HepG2 (cell line): ENCODE measurements around the gene PRKN. TPM values are rescaled to one million over a fixed set of nuclear protein-coding genes. Genes with fewer than 3 reads are reported as not detected.

Source experiments
- ATAC-seq: fragments of 200-7000 bp; cut with Tn5 transposase; 3 replicates; pipeline ENCODE4 v1.9.1; 2020; ENCODE audit warnings: mild to moderate bottlenecking, moderate library complexity
- BruUV-seq: library from RNA; stranded (reverse); fragments of 400-500 nt; replicated peaks from 2 replicates; lab custom pipeline; 2021; lab: Mats Ljungman, UMichigan
- CTCF ChIA-PET: fragments of 300-600 bp; formaldehyde crosslinking; extraction: SDS; loops from one replicate; lab custom pipeline; 2021; ENCODE audit warnings: low total read pairs, inconsistent platforms, low intra/inter-chr PET ratio; lab: Yijun Ruan, JAX
- POLR2A ChIA-PET: fragments of 350-600 bp; sonication (Branson Sonifier 250); formaldehyde crosslinking; loops from one replicate; lab custom pipeline; 2020; ENCODE audit warnings: antibody characterized with exemption, inconsistent platforms; lab: Yijun Ruan, JAX
- DNase-seq: peaks from one replicate; pipeline ENCODE4 v3.0.0-alpha.2; 2015; ENCODE audit warnings: low spot score
- FAIRE-seq: peaks from 3 replicates; lab custom pipeline; 2011; peaks lifted over from hg19 to GRCh38; lab: Jason Lieb, UNC
- H2AFZ ChIP-seq: one replicate; pipeline ENCODE4 v1.6.1; 2011; ENCODE audit warnings: low read length, inconsistent platforms
- H3K27ac ChIP-seq: fragments of 300-600 bp; 3 replicates; pipeline ENCODE4 v1.8.0; 2011; ENCODE audit warnings: mixed run types, mild to moderate bottlenecking, mixed read lengths, low read length, inconsistent platforms; ENCODE audit not compliant: insufficient read depth; ENCODE audit errors: extremely low read length
- H3K27me3 ChIP-seq, 2 experiments: fragments of 200-600 bp in 1 of 2; 2 replicates in 1 of 2; 3 replicates in 1 of 2; pipeline versions ENCODE4 v1.6.0 to v1.8.0; 2011; ENCODE audit warnings: low read length in 2 of 2, mild to moderate bottlenecking in 2 of 2, moderate library complexity in 2 of 2, inconsistent platforms in 1 of 2; ENCODE audit not compliant: insufficient read depth in 2 of 2, control insufficient read depth in 1 of 2
- H3K36me3 ChIP-seq, 2 experiments: fragments of 200-600 bp in 1 of 2; replicated peaks in 1 of 2; 2 replicates in 1 of 2; 3 replicates in 1 of 2; pipeline versions ENCODE4 v1.5.1 to v1.8.0; 2011; ENCODE audit warnings: low read length in 2 of 2, inconsistent platforms in 1 of 2; ENCODE audit not compliant: insufficient read depth in 2 of 2, control insufficient read depth in 1 of 2
- H3K4me1 ChIP-seq: 2 replicates; pipeline ENCODE4 v1.5.1; 2012; ENCODE audit warnings: low read length, inconsistent platforms; ENCODE audit not compliant: insufficient read depth
- H3K4me2 ChIP-seq: 2 replicates; pipeline ENCODE4 v1.6.0; 2011; ENCODE audit warnings: low read depth, low read length, inconsistent platforms
- H3K4me3 ChIP-seq, 3 experiments: fragments of 200-600 bp in 1 of 3; sonication (generic), shearing (Covaris generic) in 1 of 3; replicated peaks in 1 of 3; 2 replicates each; pipeline ENCODE4 v1.5.1; 2011 to 2016; ENCODE audit warnings: low read length in 3 of 3, inconsistent platforms in 2 of 3, low read depth in 2 of 3, mild to moderate bottlenecking in 2 of 3, control low read depth in 1 of 3, mixed read lengths in 1 of 3; ENCODE audit not compliant: insufficient read depth in 1 of 3
- H3K79me2 ChIP-seq: one replicate; pipeline ENCODE4 v1.6.1; 2011; ENCODE audit warnings: low read length, inconsistent platforms; ENCODE audit not compliant: insufficient read depth
- H3K9ac ChIP-seq: 2 replicates; pipeline ENCODE4 v1.6.0; 2011; ENCODE audit warnings: mild to moderate bottlenecking, low read depth, low read length, inconsistent platforms; ENCODE audit not compliant: insufficient read depth
- H3K9me3 ChIP-seq: 2 replicates; pipeline ENCODE4 v1.5.1; 2012; ENCODE audit warnings: mild to moderate bottlenecking, low read length
- H4K20me1 ChIP-seq: 2 replicates; pipeline ENCODE4 v1.6.0; 2011; ENCODE audit warnings: inconsistent platforms, mild to moderate bottlenecking, low read length, moderate library complexity; ENCODE audit not compliant: insufficient read depth
- HDAC1 ChIP-seq: sonication (generic); formaldehyde crosslinking; IDR thresholded peaks from 2 replicates; pipeline ENCODE4 v1.5.1; 2020; ENCODE audit warnings: mild to moderate bottlenecking, missing genetic modification reagents
- SNRNP70 ChIP-seq: fragments of 200-400 bp; formaldehyde crosslinking; IDR thresholded peaks from 2 replicates; pipeline ENCODE4 v1.6.1; 2017; ENCODE audit warnings: mild to moderate bottlenecking, low read depth, low read length, moderate library complexity
- WIZ ChIP-seq: sonication (generic); formaldehyde crosslinking; IDR thresholded peaks from 2 replicates; pipeline ENCODE4 v1.5.1; 2020; ENCODE audit warnings: mild to moderate bottlenecking, missing genetic modification reagents
- ZFX ChIP-seq: sonication (generic); formaldehyde crosslinking; IDR thresholded peaks from 2 replicates; pipeline ENCODE4 v1.4.0; 2020; ENCODE audit warnings: mild to moderate bottlenecking, low read depth, missing genetic modification reagents, moderate library complexity
- WGBS: methylation state at CpG from one replicate; pipeline ENCODE4 v1.1.6; 2017; ENCODE audit warnings: low lambda C conversion rate; 5-methylcytosine and 5-hydroxymethylcytosine counted together
- in situ Hi-C: cut with HindIII; loops from 2 replicates; pipeline ENCODE4 v1.10.0; 2017; ENCODE audit warnings: low pct_unique_long_range_greater_than_20kb; ENCODE audit not compliant: extremely low pct_ligation_motif_present
- intact Hi-C: fragments of 100-400 bp; cut with micrococcal nuclease; formaldehyde crosslinking; loops from one replicate; pipeline ENCODE4 v1.10.0; 2022; ENCODE audit not compliant: unreplicated experiment
- polyA plus RNA-seq, 8 experiments: library from polyadenylated mRNA; depleted of rRNA in 3 of 8; stranded (reverse) in 7 of 8; unstranded in 1 of 8; fragments of >200 nt; fragmentation: Illumina TruSeq in 4 of 8; extraction: Trizol in 4 of 8; gene quantifications; 2 replicates each; pipeline versions ENCODE4 v1.2.1 to v1.2.3, GENCODE V29; 2011 to 2016; ENCODE audit warnings: low read depth in 4 of 8, missing spikeins in 1 of 8, mixed read lengths in 1 of 8; ENCODE audit not compliant: insufficient read depth in 1 of 8
- total RNA-seq, 5 experiments: library from RNA; depleted of rRNA; stranded (reverse); fragments of >200 nt; fragmentation: Illumina TruSeq; extraction: Trizol; gene quantifications; 2 replicates each; pipeline ENCODE4 v1.2.3, GENCODE V29; 2016; ENCODE audit warnings: low read depth in 1 of 5
- TF ChIP-seq, protein P1 (sequence below): sonication (generic); formaldehyde crosslinking; IDR thresholded peaks from 2 replicates; pipeline ENCODE4 v1.4.0; 2020; ENCODE audit warnings: missing genetic modification reagents, mild to moderate bottlenecking, borderline replicate concordance

PRKN gene
- total and polyA plus RNA-seq, 2 of the 13 experiments (the other 11 are each of a cell fraction or from before 2014, with no cell fraction given): 0.31 to 0.44 TPM

DNA sequence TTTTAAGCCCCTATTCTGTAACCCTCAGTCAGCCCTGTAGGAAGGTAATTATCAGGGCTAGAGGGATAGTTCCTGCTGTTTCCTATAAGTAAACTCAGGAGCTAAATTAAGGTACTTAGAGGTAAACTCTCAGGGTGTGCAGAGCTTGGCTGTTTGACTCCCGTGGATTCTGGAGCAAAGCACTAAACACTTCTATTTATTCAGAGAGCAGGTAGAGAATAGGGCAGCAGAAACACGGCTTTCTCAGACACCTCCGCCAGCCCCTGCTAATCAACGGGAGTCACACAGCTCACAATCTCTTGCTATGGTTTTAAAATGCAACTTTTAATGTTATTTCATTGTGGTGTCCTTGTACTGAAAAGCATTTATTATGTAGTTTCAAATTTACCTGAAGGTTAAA, 21.8 kb downstream of the PRKN start:
- H3K4me1 ChIP-seq: no peaks in the 10 kb centered on the region
- no TSS peak for BruUV-seq
- 26% methylated on average over 4 of the region's 4 CpGs for WGBS
- DNase-seq: no peak
- intact Hi-C loops (no loop called here), in situ Hi-C loops (no loop called here)
- FAIRE-seq: no peak
- H3K36me3 ChIP-seq: no peaks in the 10 kb centered on the region
- CTCF ChIA-PET: no interaction called here
- no peak overlapping the region for H3K9ac ChIP-seq
- H3K4me2 ChIP-seq: no peak overlapping the region
- H3K9me3 ChIP-seq: no peaks in the 10 kb centered on the region
- TF ChIP-seq, protein P1, sequence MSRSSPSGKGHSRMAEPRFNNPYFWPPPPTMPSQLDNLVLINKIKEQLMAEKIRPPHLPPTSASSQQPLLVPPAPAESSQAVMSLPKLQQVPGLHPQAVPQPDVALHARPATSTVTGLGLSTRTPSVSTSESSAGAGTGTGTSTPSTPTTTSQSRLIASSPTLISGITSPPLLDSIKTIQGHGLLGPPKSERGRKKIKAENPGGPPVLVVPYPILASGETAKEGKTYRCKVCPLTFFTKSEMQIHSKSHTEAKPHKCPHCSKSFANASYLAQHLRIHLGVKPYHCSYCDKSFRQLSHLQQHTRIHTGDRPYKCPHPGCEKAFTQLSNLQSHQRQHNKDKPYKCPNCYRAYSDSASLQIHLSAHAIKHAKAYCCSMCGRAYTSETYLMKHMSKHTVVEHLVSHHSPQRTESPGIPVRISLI: no peak
- no peak for TF ChIP-seq SNRNP70
- POLR2A ChIA-PET: no interaction called here
- H3K79me2 ChIP-seq: no peaks in the 10 kb centered on the region
- ATAC-seq: no peak
- H3K27ac ChIP-seq: no peak overlapping the region
- no peak overlapping the region for H2AFZ ChIP-seq
- H3K4me3 ChIP-seq: no peak overlapping the region
- no peaks in the 10 kb centered on the region for H4K20me1 ChIP-seq
- H3K27me3 ChIP-seq: no peaks in the 10 kb centered on the region

DNA sequence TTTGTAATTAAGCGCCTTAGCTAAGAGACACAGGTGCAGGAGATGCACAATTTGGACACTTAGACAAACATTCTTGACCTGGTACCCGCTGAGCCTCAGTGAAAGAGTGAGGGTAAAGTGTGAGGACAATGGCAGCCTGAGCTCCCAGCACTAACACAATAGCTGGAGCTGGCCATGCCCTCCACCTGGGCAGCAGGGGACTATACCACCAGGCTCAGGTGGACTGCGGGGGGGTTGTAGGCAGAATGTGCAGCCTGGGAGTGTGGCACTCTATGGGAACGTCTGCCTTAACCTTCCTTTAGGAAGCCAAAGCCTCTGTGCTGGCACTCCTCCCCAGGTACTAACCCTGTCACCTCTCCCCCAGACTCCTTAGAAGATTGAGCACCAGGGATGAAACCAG, 23.6 kb downstream of the PRKN start:
- FAIRE-seq (no peak), DNase-seq (no peak), ATAC-seq (no peak)
- intact Hi-C loops: no loop called here
- no peak overlapping the region for H2AFZ ChIP-seq
- POLR2A ChIA-PET: no interaction called here
- no peaks in the 10 kb centered on the region for H3K36me3 ChIP-seq
- no peak overlapping the region for H3K4me3 ChIP-seq
- in situ Hi-C loops: no loop called here
- no peaks in the 10 kb centered on the region for H3K79me2 ChIP-seq
- 3% methylated on average over 4 of the region's 4 CpGs for WGBS
- no peak overlapping the region for H3K27ac ChIP-seq
- no TSS peak for BruUV-seq
- H3K4me1 ChIP-seq: no peaks in the 10 kb centered on the region
- CTCF ChIA-PET: no interaction called here
- H3K4me2 ChIP-seq: no peak overlapping the region
- H3K27me3 ChIP-seq: no peaks in the 10 kb centered on the region
- no peaks in the 10 kb centered on the region for H3K9me3 ChIP-seq
- no peak overlapping the region for H3K9ac ChIP-seq
- TF ChIP-seq ZFX (CRISPR knock-in tag): no peak
- TF ChIP-seq WIZ (CRISPR knock-in tag): no peak
- no peak for TF ChIP-seq HDAC1 (CRISPR knock-in tag)
- TF ChIP-seq, all 625 proteins: peak for 0
- no peaks in the 10 kb centered on the region for H4K20me1 ChIP-seq
